Astrocyte (in vitro differentiated cells and primary cell): ENCODE measurements around the gene MTO1. TPM values are rescaled to one million over a fixed set of nuclear protein-coding genes. Genes with fewer than 3 reads are reported as not detected.

Experiments
- DNase-seq: peaks from one replicate; pipeline ENCODE4 v3.0.0-alpha.2; 2010; ENCODE audit warnings: low read depth
- FAIRE-seq: peaks from 2 replicates; lab custom pipeline; 2011; peaks lifted over from hg19 to GRCh38; lab: Jason Lieb, UNC
- H2AFZ ChIP-seq: 2 replicates; pipeline ENCODE4 v1.6.0; 2012; ENCODE audit warnings: low read depth, low read length, inconsistent platforms
- H3K27ac ChIP-seq: 2 replicates; pipeline ENCODE4 v1.5.1; 2011; ENCODE audit warnings: low read depth, low read length, inconsistent platforms
- H3K27me3 ChIP-seq: 2 replicates; pipeline ENCODE4 v1.6.0; 2011; ENCODE audit warnings: low read length, inconsistent platforms; ENCODE audit not compliant: insufficient read depth
- H3K36me3 ChIP-seq: 2 replicates; pipeline ENCODE4 v1.5.1; 2011; ENCODE audit warnings: low read length, inconsistent platforms; ENCODE audit not compliant: insufficient read depth
- H3K4me1 ChIP-seq: 2 replicates; pipeline ENCODE4 v1.5.1; 2011; ENCODE audit warnings: low read length, inconsistent platforms; ENCODE audit not compliant: insufficient read depth
- H3K4me2 ChIP-seq: 2 replicates; pipeline ENCODE4 v1.6.0; 2012; ENCODE audit warnings: low read length, inconsistent platforms
- H3K4me3 ChIP-seq: 2 replicates; pipeline ENCODE4 v1.5.1; 2011; ENCODE audit warnings: low read depth, mild to moderate bottlenecking, low read length, inconsistent platforms; ENCODE audit not compliant: insufficient read depth
- H3K79me2 ChIP-seq: 2 replicates; pipeline ENCODE4 v1.6.0; 2012; ENCODE audit warnings: mild to moderate bottlenecking, low read length, inconsistent platforms; ENCODE audit not compliant: insufficient read depth
- H3K9ac ChIP-seq: 2 replicates; pipeline ENCODE4 v1.6.0; 2012; ENCODE audit warnings: mild to moderate bottlenecking, low read length, inconsistent platforms
- H3K9me3 ChIP-seq: 2 replicates; pipeline ENCODE4 v1.5.1; 2012; ENCODE audit warnings: low read depth, mild to moderate bottlenecking, low read length, inconsistent platforms; ENCODE audit not compliant: insufficient read depth
- H4K20me1 ChIP-seq: 2 replicates; pipeline ENCODE4 v1.6.0; 2012; ENCODE audit warnings: low read length, inconsistent platforms; ENCODE audit not compliant: insufficient read depth
- H3K27ac Mint-ChIP-seq: one replicate; pipeline ENCODE4 v1.8.0; 2021; ENCODE audit warnings: mild to moderate bottlenecking, mixed read lengths; ENCODE audit not compliant: unreplicated experiment
- H3K27me3 Mint-ChIP-seq: one replicate; pipeline ENCODE4 v1.8.0; 2021; ENCODE audit warnings: low read depth, mixed read lengths; ENCODE audit not compliant: unreplicated experiment
- H3K36me3 Mint-ChIP-seq: one replicate; pipeline ENCODE4 v1.8.0; 2021; ENCODE audit warnings: low read depth, mixed read lengths; ENCODE audit not compliant: unreplicated experiment
- H3K4me1 Mint-ChIP-seq: one replicate; pipeline ENCODE4 v1.8.0; 2021; ENCODE audit warnings: low read depth, mixed read lengths; ENCODE audit not compliant: unreplicated experiment
- H3K4me3 Mint-ChIP-seq: one replicate; pipeline ENCODE4 v1.8.0; 2021; ENCODE audit warnings: mild to moderate bottlenecking, moderate library complexity, mixed read lengths; ENCODE audit not compliant: unreplicated experiment
- H3K9me3 Mint-ChIP-seq: one replicate; pipeline ENCODE4 v1.8.0; 2021; ENCODE audit warnings: mild to moderate bottlenecking, mixed read lengths; ENCODE audit not compliant: unreplicated experiment
- CTCF ChIP-seq: IDR thresholded peaks from 2 replicates; pipeline ENCODE4 v1.5.1; 2011; ENCODE audit warnings: low read depth, mild to moderate bottlenecking, inconsistent platforms, low read length, moderate library complexity; ENCODE audit not compliant: insufficient read depth
- EZH2 ChIP-seq: IDR thresholded peaks from 2 replicates; pipeline ENCODE4 v1.6.1; 2012; ENCODE audit warnings: mild to moderate bottlenecking, low read length, inconsistent platforms; ENCODE audit not compliant: insufficient read depth
- total RNA-seq: library from RNA; stranded (reverse); gene quantifications from 2 replicates; pipeline ENCODE4 v1.2.1, GENCODE V29; 2021

Gene MTO1
- total RNA-seq, 1 donor from 2014 or later: 17.6 TPM

- Histone ChIP-seq H3K36me3 (peaks cover 22% of the 10 kb centered on the region), H3K4me3 (no peak overlapping the region), H3K9me3 (no peaks in the 10 kb centered on the region), H3K4me2 (no peak overlapping the region), H3K4me1 (no peaks in the 10 kb centered on the region), H3K27ac (no peak overlapping the region), H4K20me1 (no peaks in the 10 kb centered on the region), H3K9ac (no peak overlapping the region), H2AFZ (no peak overlapping the region), H3K79me2 (no peaks in the 10 kb centered on the region), H3K27me3 (no peaks in the 10 kb centered on the region)
- no peak for TF ChIP-seq EZH2
- TF ChIP-seq CTCF: no peak
- FAIRE-seq: no peak
- peaks cover 23% of the 10 kb centered on the region for H3K36me3 Mint-ChIP-seq
- H3K9me3 Mint-ChIP-seq: peaks cover 4% of the 10 kb centered on the region
- no peaks in the 10 kb centered on the region for H3K27me3 Mint-ChIP-seq
- H3K4me3 Mint-ChIP-seq: no peak overlapping the region
- peak overlapping the region; percentile 26 for H3K27ac Mint-ChIP-seq
- DNase-seq: no peak
- peaks cover 6% of the 10 kb centered on the region for H3K4me1 Mint-ChIP-seq
These were observed 29.8 kb downstream of the MTO1 start for GRCh38 chr6:73491377-73491776.

- peaks cover 34% of the 10 kb centered on the region for H3K36me3 ChIP-seq
These were observed 36.4 kb downstream of the MTO1 start for GRCh38 chr6:73497915-73498314.

GRCh38 chr6:73503027-73503772 is 41.7 kb downstream of the MTO1 start:
- H3K27ac Mint-ChIP-seq: no peak overlapping the region

More at GRCh38 chr6:73497915-73498314, 36.4 kb downstream of the MTO1 start:
- Histone ChIP-seq H3K79me2 (no peaks in the 10 kb centered on the region), H3K4me3 (no peak overlapping the region), H2AFZ (no peak overlapping the region), H3K9me3 (no peaks in the 10 kb centered on the region), H3K4me2 (no peak overlapping the region), H3K9ac (no peak overlapping the region), H3K27me3 (no peaks in the 10 kb centered on the region), H3K4me1 (no peaks in the 10 kb centered on the region), H4K20me1 (no peaks in the 10 kb centered on the region), H3K27ac (no peak overlapping the region)
- peaks cover 5% of the 10 kb centered on the region for H3K36me3 Mint-ChIP-seq
- peaks cover 2% of the 10 kb centered on the region for H3K4me1 Mint-ChIP-seq
- TF ChIP-seq EZH2: no peak
- peak overlapping the region; percentile 26 for H3K27ac Mint-ChIP-seq
- H3K4me3 Mint-ChIP-seq: no peak overlapping the region
- no peaks in the 10 kb centered on the region for H3K27me3 Mint-ChIP-seq
- FAIRE-seq (no peak), DNase-seq (no peak)
- no peaks in the 10 kb centered on the region for H3K9me3 Mint-ChIP-seq

More at GRCh38 chr6:73503027-73503772, 41.7 kb downstream of the MTO1 start:
- DNase-seq: no peak
- H3K4me3 ChIP-seq: no peak overlapping the region
- no peaks in the 10 kb centered on the region for H4K20me1 ChIP-seq
- no peak overlapping the region for H3K27ac ChIP-seq
- Mint-ChIP-seq H3K27me3 (no peaks in the 10 kb centered on the region), H3K36me3 (no peaks in the 10 kb centered on the region), H3K4me3 (no peak overlapping the region), H3K9me3 (no peaks in the 10 kb centered on the region), H3K4me1 (no peaks in the 10 kb centered on the region)
- H3K9ac ChIP-seq: no peak overlapping the region
- no peak overlapping the region for H3K4me2 ChIP-seq
- no peaks in the 10 kb centered on the region for H3K27me3 ChIP-seq
- H3K9me3 ChIP-seq: no peaks in the 10 kb centered on the region
- TF ChIP-seq EZH2 (no peak), CTCF (no peak)
- peaks cover 19% of the 10 kb centered on the region for H3K36me3 ChIP-seq
- no peaks in the 10 kb centered on the region for H3K4me1 ChIP-seq
- no peak overlapping the region for H2AFZ ChIP-seq
- no peaks in the 10 kb centered on the region for H3K79me2 ChIP-seq
- no peak for FAIRE-seq
